DOHH2 (cell line): ENCODE results near the gene A4GNT.

Experiments used
- H3F3A ChIP-seq: fragments of 200-600 bp; sonication (generic), shearing (Covaris generic); 2 replicates; pipeline ENCODE4 v1.6.0; 2016; ENCODE audit warnings: antibody characterized with exemption, mild to moderate bottlenecking; ENCODE audit not compliant: control insufficient read depth, insufficient read depth
- H3K27ac ChIP-seq: fragments of 200-600 bp; sonication (generic); 2 replicates; pipeline ENCODE4 v1.5.1; 2014; ENCODE audit warnings: low read depth, mild to moderate bottlenecking, low read length, moderate library complexity
- H3K27me3 ChIP-seq: fragments of 200-600 bp; sonication (generic); 2 replicates; pipeline ENCODE4 v1.6.1; 2014; ENCODE audit warnings: mild to moderate bottlenecking, low read length, mixed read lengths; ENCODE audit not compliant: control insufficient read depth
- H3K36me3 ChIP-seq: fragments of 200-600 bp; sonication (generic); 2 replicates; pipeline ENCODE4 v1.6.1; 2014; ENCODE audit warnings: mild to moderate bottlenecking, low read length, moderate library complexity, mixed read lengths; ENCODE audit not compliant: control insufficient read depth
- H3K4me1 ChIP-seq: fragments of 200-600 bp; sonication (generic); 2 replicates; pipeline ENCODE4 v1.6.1; 2014; ENCODE audit warnings: mild to moderate bottlenecking, low read length, mixed read lengths; ENCODE audit not compliant: control insufficient read depth
- H3K4me2 ChIP-seq: fragments of 200-600 bp; sonication (generic); 2 replicates; pipeline ENCODE4 v1.6.0; 2014; ENCODE audit warnings: mild to moderate bottlenecking, low read length, moderate library complexity
- H3K4me3 ChIP-seq: fragments of 200-600 bp; sonication (generic); 2 replicates; pipeline ENCODE4 v1.5.1; 2014; ENCODE audit warnings: mild to moderate bottlenecking, low read length, mixed read lengths
- H3K79me2 ChIP-seq: fragments of 200-600 bp; sonication (generic); 2 replicates; pipeline ENCODE4 v1.6.1; 2014; ENCODE audit warnings: mild to moderate bottlenecking, low read length, mixed read lengths; ENCODE audit not compliant: control insufficient read depth
- H3K9me2 ChIP-seq: fragments of 200-600 bp; sonication (generic); replicated peaks from 2 replicates; pipeline ENCODE4 v1.6.1; 2014; ENCODE audit warnings: mild to moderate bottlenecking, low read length, mixed read lengths; ENCODE audit not compliant: control insufficient read depth
- H3K9me3 ChIP-seq: fragments of 200-600 bp; sonication (generic); 2 replicates; pipeline ENCODE4 v1.6.1; 2014; ENCODE audit warnings: antibody characterized with exemption, low read length, mixed read lengths; ENCODE audit not compliant: control insufficient read depth, insufficient read depth
- H4K20me1 ChIP-seq: fragments of 200-600 bp; sonication (generic); 2 replicates; pipeline ENCODE4 v1.6.0; 2014; ENCODE audit warnings: low read depth, mild to moderate bottlenecking, antibody characterized with exemption, low read length, moderate library complexity; ENCODE audit not compliant: control insufficient read depth, insufficient read depth
- EZH2phosphoT487 ChIP-seq: fragments of 200-600 bp; sonication (generic); IDR thresholded peaks from 2 replicates; pipeline ENCODE4 v1.6.1; 2017; ENCODE audit warnings: borderline replicate concordance, mild to moderate bottlenecking, antibody characterized with exemption, low read length, moderate library complexity, mixed read lengths
- TF ChIP-seq, protein P1 (sequence below): fragments of 200-600 bp; sonication (generic); IDR thresholded peaks from one replicate; pipeline ENCODE4 v1.5.1; 2014; ENCODE audit warnings: antibody characterized with exemption, mild to moderate bottlenecking, low read depth, low read length; ENCODE audit not compliant: poor library complexity, severe bottlenecking

Gene A4GNT

DNA sequence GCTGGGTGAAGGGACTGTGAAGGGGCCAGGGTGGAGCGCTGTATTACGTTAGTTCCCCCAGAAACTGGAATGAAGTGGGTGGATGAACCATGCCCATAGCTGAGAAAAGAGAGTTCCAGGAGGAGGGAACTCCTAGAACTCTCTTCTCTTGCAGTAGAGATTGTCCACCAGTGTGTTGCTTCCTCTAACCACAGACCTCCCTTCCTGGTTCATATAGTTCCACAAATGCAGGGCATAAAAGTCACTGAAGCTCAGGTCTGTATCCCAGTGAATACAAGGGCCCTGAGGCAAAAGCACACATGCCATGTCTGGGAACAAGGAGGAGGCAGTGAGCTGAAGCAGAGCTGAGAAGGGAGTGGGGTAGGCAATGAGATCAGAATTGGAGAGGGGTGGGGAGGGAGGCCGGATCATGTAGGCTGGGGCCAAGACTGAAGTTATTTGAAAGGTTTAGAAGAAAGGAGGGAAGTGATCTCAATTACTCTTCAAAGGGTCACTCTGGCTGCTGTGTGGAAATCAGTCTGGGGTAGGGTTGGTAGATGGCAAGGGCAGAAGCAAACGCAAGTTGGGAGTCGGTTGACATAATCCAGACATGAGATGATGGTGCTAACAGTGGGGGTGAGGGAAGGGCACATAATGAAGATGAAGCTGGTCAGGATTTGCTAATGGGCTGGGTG lies 6.5 kb downstream of the A4GNT start:
- Histone ChIP-seq H3K27me3 (peaks cover 2% of the 10 kb centered on the region; the same call in 1 of the 2 replicates), H3K27ac (no peak overlapping the region), H3K79me2 (no peaks in the 10 kb centered on the region), H3F3A (no peaks in the 10 kb centered on the region), H3K36me3 (no peaks in the 10 kb centered on the region), H3K4me3 (no peak overlapping the region), H3K9me3 (no peaks in the 10 kb centered on the region), H3K4me2 (no peak overlapping the region), H3K4me1 (no peaks in the 10 kb centered on the region), H3K9me2 (no peaks in the 10 kb centered on the region), H4K20me1 (no peaks in the 10 kb centered on the region)
- TF ChIP-seq EZH2phosphoT487 = no peak
- TF ChIP-seq, protein P1, sequence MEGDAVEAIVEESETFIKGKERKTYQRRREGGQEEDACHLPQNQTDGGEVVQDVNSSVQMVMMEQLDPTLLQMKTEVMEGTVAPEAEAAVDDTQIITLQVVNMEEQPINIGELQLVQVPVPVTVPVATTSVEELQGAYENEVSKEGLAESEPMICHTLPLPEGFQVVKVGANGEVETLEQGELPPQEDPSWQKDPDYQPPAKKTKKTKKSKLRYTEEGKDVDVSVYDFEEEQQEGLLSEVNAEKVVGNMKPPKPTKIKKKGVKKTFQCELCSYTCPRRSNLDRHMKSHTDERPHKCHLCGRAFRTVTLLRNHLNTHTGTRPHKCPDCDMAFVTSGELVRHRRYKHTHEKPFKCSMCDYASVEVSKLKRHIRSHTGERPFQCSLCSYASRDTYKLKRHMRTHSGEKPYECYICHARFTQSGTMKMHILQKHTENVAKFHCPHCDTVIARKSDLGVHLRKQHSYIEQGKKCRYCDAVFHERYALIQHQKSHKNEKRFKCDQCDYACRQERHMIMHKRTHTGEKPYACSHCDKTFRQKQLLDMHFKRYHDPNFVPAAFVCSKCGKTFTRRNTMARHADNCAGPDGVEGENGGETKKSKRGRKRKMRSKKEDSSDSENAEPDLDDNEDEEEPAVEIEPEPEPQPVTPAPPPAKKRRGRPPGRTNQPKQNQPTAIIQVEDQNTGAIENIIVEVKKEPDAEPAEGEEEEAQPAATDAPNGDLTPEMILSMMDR = no peak

DNA sequence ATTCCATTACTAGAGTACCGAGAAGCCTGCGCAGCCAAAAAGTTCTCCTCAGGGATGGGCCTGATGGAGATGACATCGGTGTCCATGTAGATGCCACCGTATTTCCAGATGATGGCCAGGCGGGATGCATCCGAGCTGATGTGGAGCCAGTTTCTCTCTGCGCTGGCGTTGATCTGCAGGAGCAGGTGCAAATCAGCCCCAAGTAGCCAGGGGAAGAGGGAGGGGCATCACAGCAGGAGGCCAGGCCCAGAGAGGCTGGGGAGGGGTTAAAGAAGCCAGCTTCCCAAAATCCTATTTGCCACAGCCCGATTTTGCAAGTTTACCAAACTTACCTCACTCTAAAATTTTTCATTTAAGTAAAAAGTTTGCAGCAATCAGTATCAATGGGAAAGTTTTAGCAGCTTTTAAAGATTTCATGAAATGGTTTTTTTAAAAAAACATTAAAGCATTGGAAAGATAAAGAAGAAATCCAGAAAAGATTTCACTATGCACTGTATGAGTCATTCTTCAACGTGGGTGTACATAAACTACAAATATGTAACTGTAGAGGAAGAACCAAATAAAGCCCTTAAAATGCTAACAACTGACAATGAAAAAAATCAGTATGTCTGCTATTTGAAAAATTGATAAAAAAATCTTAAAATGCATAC lies 7.4 kb downstream of the A4GNT start:
- Histone ChIP-seq H3K9me2 (no peaks in the 10 kb centered on the region), H4K20me1 (no peaks in the 10 kb centered on the region), H3K27me3 (no peaks in the 10 kb centered on the region), H3K27ac (no peak overlapping the region), H3K4me2 (no peak overlapping the region), H3K4me3 (no peak overlapping the region), H3K79me2 (no peaks in the 10 kb centered on the region), H3K9me3 (no peaks in the 10 kb centered on the region), H3K4me1 (no peaks in the 10 kb centered on the region), H3F3A (no peaks in the 10 kb centered on the region), H3K36me3 (no peaks in the 10 kb centered on the region)
- TF ChIP-seq, protein P1 = no peak
- TF ChIP-seq EZH2phosphoT487 = no peak

DNA sequence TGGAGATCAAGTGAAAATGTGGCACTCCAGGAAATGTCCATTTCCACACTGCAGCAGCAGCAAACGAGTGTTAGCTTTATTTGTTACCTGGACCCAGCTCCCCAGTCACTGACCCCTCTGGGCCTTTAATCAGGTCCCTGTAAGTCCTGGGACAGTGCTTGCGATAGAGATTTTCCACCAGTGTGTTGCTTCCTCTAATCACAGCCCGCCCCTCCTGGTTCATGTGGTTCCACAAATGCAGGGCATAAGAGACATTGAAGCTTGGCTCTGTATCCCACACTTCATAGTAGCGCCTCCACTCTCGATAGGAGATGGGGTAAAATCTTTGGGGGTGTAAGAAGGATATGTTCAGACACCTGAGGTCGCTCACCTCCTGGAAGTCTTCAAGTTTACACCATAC lies 8.0 kb downstream of the A4GNT start:
- Histone ChIP-seq H3K27me3 (no peaks in the 10 kb centered on the region), H3F3A (no peaks in the 10 kb centered on the region)

More for the DNA sequence above, 8.0 kb downstream of the A4GNT start:
- H3K4me3 ChIP-seq = no peak overlapping the region
- no peaks in the 10 kb centered on the region for H3K36me3 ChIP-seq
- no peaks in the 10 kb centered on the region for H3K9me3 ChIP-seq
- no peak overlapping the region for H3K4me2 ChIP-seq
- no peaks in the 10 kb centered on the region for H3K4me1 ChIP-seq
- H4K20me1 ChIP-seq = no peaks in the 10 kb centered on the region
- no peaks in the 10 kb centered on the region for H3K79me2 ChIP-seq
- TF ChIP-seq EZH2phosphoT487 = no peak
- TF ChIP-seq, protein P1 = no peak
- H3K9me2 ChIP-seq = no peaks in the 10 kb centered on the region
- no peak overlapping the region for H3K27ac ChIP-seq
